Peyer's patch (tissue), 4 donors: ENCODE measurements around the gene VRK2.

ENCODE experiments used
- CTCF ChIP-seq, 6 experiments: fragments of 450-650 bp in 4 of 6; fragments of 200-600 bp in 2 of 6; sonication (generic) in 1 of 6; IDR thresholded peaks; one replicate each; pipeline ENCODE4 v1.5.1; 2017 to 2019; ENCODE audit warnings: antibody characterized with exemption in 6 of 6, mild to moderate bottlenecking in 3 of 6, moderate library complexity in 1 of 6
- POLR2A ChIP-seq, 2 donors: fragments of 450-650 bp; IDR thresholded peaks; one replicate each; pipeline ENCODE4 v1.5.1; 2017; ENCODE audit warnings: antibody characterized with exemption in 2 of 2, mild to moderate bottlenecking in 2 of 2, moderate library complexity in 2 of 2

DNA sequence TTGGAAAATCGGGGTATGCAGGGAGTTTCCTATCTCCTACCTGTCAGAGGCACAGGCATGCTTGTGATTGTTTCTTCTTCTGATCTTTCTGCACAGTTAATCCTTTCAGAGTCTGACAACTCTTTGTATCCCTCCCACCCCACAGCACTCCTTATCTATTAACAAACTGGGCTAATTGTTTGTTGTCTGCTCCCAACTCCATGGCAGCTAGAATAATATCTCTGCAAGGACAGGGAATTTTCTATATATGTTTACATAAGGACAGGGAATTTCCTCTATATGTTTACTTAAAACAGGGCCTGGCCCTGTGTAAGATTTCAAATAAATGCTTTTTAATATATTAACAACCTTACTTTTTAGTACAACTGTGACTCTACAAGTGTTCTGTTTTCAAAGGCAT is 36.0 kb upstream of the VRK2 start:
- TF ChIP-seq CTCF (IDR thresholded peaks at IDR 0.05): no peak
- no peak for TF ChIP-seq POLR2A (IDR thresholded peaks at IDR 0.05)
